ENCODE measurements around the gene SLC44A3.

- TF ChIP-seq POLR2AphosphoS5 (IDR thresholded peaks at IDR 0.05), result no peak
- no peak for TF ChIP-seq EZH2 (IDR thresholded peaks at IDR 0.05; ENCODE audit: borderline replicate concordance, insufficient read depth, low read length, poor library complexity, severe bottlenecking)
- TF ChIP-seq CTCF (IDR thresholded peaks at IDR 0.05; ENCODE audit: poor library complexity, severe bottlenecking), result no peak
- no peak for TF ChIP-seq EP300 (conservative IDR thresholded peaks at IDR 0.05; ENCODE audit: poor library complexity, severe bottlenecking)
- no peak for TF ChIP-seq REST (IDR thresholded peaks at IDR 0.05; ENCODE audit: borderline replicate concordance)
- TF ChIP-seq MXI1 (conservative IDR thresholded peaks at IDR 0.05; ENCODE audit: poor library complexity, severe bottlenecking), result no peak
- no peak for TF ChIP-seq TAF1 (IDR thresholded peaks at IDR 0.05; ENCODE audit: low read depth)
- TF ChIP-seq RAD21 (conservative IDR thresholded peaks at IDR 0.05), result no peak
- TF ChIP-seq SMC3 (conservative IDR thresholded peaks at IDR 0.05; ENCODE audit: poor library complexity), result no peak
Measured at GRCh38 chr1:94863297-94863911, 43.2 kb downstream of the SLC44A3 start.
